ENCODE data around the gene SPIRE2. TPM values are rescaled to one million over a fixed set of nuclear protein-coding genes. Genes with fewer than 3 reads are reported as not detected.

Gene SPIRE2
- total and polyA plus RNA-seq, 2 donors from 2014 or later, result 2.9 to 6.5 TPM

- Histone ChIP-seq H3K9ac (ENCODE audit: low read length in 3 of 3) (no peak overlapping the region), H3K27me3 (ENCODE audit: control insufficient read depth, insufficient read depth, low read length) (no peaks in the 10 kb centered on the region), H3K4me1 (ENCODE audit: control insufficient read depth in 2 of 3, insufficient read depth in 2 of 3, low read depth in 1 of 3, low read length in 3 of 3) (no peaks in the 10 kb centered on the region), H3K36me3 (ENCODE audit: control insufficient read depth in 2 of 3, insufficient read depth in 3 of 3, low read length in 3 of 3) (peaks cover 10 to 32% (median 28%) of the 10 kb centered on the region in 3 donors), H3K4me3 (ENCODE audit: low read length in 3 of 3) (no peak overlapping the region), H3K27ac (ENCODE audit: low read depth in 2 of 2, low read length in 2 of 2) (no peak overlapping the region), H3K9me3 (ENCODE audit: control insufficient read depth in 2 of 3, insufficient read depth in 1 of 3, low read length in 3 of 3) (no peaks in the 10 kb centered on the region)
- TF ChIP-seq, protein P1, sequence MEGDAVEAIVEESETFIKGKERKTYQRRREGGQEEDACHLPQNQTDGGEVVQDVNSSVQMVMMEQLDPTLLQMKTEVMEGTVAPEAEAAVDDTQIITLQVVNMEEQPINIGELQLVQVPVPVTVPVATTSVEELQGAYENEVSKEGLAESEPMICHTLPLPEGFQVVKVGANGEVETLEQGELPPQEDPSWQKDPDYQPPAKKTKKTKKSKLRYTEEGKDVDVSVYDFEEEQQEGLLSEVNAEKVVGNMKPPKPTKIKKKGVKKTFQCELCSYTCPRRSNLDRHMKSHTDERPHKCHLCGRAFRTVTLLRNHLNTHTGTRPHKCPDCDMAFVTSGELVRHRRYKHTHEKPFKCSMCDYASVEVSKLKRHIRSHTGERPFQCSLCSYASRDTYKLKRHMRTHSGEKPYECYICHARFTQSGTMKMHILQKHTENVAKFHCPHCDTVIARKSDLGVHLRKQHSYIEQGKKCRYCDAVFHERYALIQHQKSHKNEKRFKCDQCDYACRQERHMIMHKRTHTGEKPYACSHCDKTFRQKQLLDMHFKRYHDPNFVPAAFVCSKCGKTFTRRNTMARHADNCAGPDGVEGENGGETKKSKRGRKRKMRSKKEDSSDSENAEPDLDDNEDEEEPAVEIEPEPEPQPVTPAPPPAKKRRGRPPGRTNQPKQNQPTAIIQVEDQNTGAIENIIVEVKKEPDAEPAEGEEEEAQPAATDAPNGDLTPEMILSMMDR (IDR thresholded peaks at IDR 0.05; ENCODE audit: borderline replicate concordance, extremely low read depth, insufficient read depth), result no peak
- intact Hi-C loops (cut with DNase I), result no loop called here
- no peak for DNase-seq
- no peak for FAIRE-seq
Measured at GRCh38 chr16:89902980-89903379, 74.7 kb downstream of the SPIRE2 start.

GRCh38 chr16:89903908-89904515 is 75.7 kb downstream of the SPIRE2 start:
- no peak for DNase-seq

DNA sequence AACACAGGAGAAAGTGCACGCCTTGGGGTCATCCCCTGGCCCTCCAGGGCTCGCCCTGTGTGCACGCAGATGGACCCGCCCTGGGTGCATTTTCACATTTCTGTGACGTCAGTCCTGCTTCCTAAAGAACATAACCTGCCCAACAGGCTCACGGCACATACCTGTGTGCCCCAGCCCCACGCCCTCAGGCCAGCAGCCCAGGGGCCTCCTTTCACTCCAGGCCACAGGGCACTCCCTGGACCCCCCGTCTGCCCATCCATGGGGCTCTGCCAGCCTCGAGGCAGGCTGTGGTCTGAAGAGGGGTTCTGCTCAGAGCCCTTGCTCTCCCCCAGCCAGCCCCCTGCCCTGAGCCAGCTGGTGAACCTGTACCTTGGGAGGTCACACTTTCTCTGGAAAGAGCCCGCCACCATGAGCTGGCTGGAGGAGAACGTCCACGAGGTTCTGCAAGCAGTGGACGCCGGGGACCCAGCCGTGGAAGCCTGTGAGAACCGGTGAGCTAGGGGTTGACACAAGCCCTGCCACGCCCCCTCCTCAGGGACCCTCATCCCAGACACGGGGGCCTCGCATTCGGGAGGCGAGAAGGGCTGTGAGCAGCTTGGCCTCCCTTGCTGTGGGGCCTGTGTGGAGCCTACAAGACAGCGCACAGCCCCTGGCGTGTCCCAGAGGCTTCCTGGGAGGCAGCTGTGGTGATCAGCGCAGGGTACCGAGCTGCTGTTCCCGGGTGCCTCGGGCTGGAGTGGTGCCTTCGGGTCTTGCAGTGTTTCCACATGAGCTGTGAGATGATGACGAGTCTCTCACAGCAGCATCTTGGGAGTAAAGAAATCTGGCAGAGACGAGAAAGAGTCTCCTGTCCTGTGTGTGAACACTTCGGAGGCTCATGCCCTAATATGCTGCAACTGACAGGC is 76.6 kb downstream of the SPIRE2 start:
- TF ChIP-seq, protein P1 (IDR thresholded peaks at IDR 0.05; ENCODE audit: borderline replicate concordance, extremely low read depth, insufficient read depth), result no peak
- Histone ChIP-seq H3K27me3 (ENCODE audit: control insufficient read depth, insufficient read depth, low read length) (no peaks in the 10 kb centered on the region), H3K4me3 (ENCODE audit: low read length in 3 of 3) (no peak overlapping the region), H3K9me3 (ENCODE audit: control insufficient read depth in 2 of 3, insufficient read depth in 1 of 3, low read length in 3 of 3) (no peaks in the 10 kb centered on the region), H3K36me3 (ENCODE audit: control insufficient read depth in 2 of 3, insufficient read depth in 3 of 3, low read length in 3 of 3) (peaks cover 6 to 29% (median 19%) of the 10 kb centered on the region in 3 donors), H3K9ac (ENCODE audit: low read length in 3 of 3) (no peak overlapping the region), H3K27ac (ENCODE audit: low read depth in 2 of 2, low read length in 2 of 2) (no peak overlapping the region), H3K4me1 (ENCODE audit: control insufficient read depth in 2 of 3, insufficient read depth in 2 of 3, low read depth in 1 of 3, low read length in 3 of 3) (no peaks in the 10 kb centered on the region)
- DNase-seq (no peak), FAIRE-seq (no peak)
- intact Hi-C loops (cut with DNase I), result no loop called here

More at GRCh38 chr16:89903908-89904515, 75.7 kb downstream of the SPIRE2 start:
- Histone ChIP-seq H3K4me1 (ENCODE audit: control insufficient read depth in 2 of 3, insufficient read depth in 2 of 3, low read depth in 1 of 3, low read length in 3 of 3) (no peaks in the 10 kb centered on the region), H3K4me3 (ENCODE audit: low read length in 3 of 3) (no peak overlapping the region), H3K36me3 (ENCODE audit: control insufficient read depth in 2 of 3, insufficient read depth in 3 of 3, low read length in 3 of 3) (peaks cover 8 to 27% (median 21%) of the 10 kb centered on the region in 3 donors), H3K27ac (ENCODE audit: low read depth in 2 of 2, low read length in 2 of 2) (no peak overlapping the region), H3K9me3 (ENCODE audit: control insufficient read depth in 2 of 3, insufficient read depth in 1 of 3, low read length in 3 of 3) (no peaks in the 10 kb centered on the region), H3K27me3 (ENCODE audit: control insufficient read depth, insufficient read depth, low read length) (no peaks in the 10 kb centered on the region), H3K9ac (ENCODE audit: low read length in 3 of 3) (no peak overlapping the region)
- intact Hi-C loops (cut with DNase I), result no loop called here
- FAIRE-seq, result no peak
- TF ChIP-seq, protein P1 (IDR thresholded peaks at IDR 0.05; ENCODE audit: borderline replicate concordance, extremely low read depth, insufficient read depth), result no peak

All from kidney (tissue), 14 donors.